B cell (primary cell): ENCODE data around the gene THAP11. TPM values are rescaled to one million over a fixed set of nuclear protein-coding genes. Genes with fewer than 3 reads are reported as not detected.
A peak's percentile ranks its signal among the peaks of the same experiment; 100 is the strongest.

Source experiments
- ATAC-seq: fragments of 200-7000 bp; cut with Tn5 transposase; one replicate; pipeline ENCODE4 v1.10.0; 2021; ENCODE audit warnings: low read depth, mild to moderate bottlenecking, moderate number of reproducible peaks, moderate library complexity
- CTCF ChIA-PET: fragments of 350-600 bp; sonication (Branson Sonifier 250); formaldehyde crosslinking; loops from one replicate; lab custom pipeline; 2021; ENCODE audit warnings: antibody characterized with exemption, inconsistent platforms; lab: Charles Lee
- POLR2A ChIA-PET: fragments of 350-600 bp; sonication (Branson Sonifier 250); formaldehyde crosslinking; loops from one replicate; lab custom pipeline; 2021; ENCODE audit warnings: antibody characterized with exemption; lab: Charles Lee
- DNase-seq: peaks from one replicate; pipeline ENCODE4 v3.0.0; 2013
- H2AFZ ChIP-seq: 2 replicates; pipeline ENCODE4 v1.6.1; 2012; ENCODE audit warnings: mild to moderate bottlenecking, low read depth, low read length; ENCODE audit not compliant: insufficient read depth, poor library complexity, severe bottlenecking
- H3K27ac ChIP-seq, 2 donors: 1 replicate in 1 of 2; 2 replicates in 1 of 2; pipeline ENCODE4 v1.5.1; 2012 to 2013; ENCODE audit warnings: low read length in 2 of 2, mild to moderate bottlenecking in 2 of 2, moderate library complexity in 1 of 2
- H3K27me3 ChIP-seq, 4 experiments: fragments of 200-600 bp in 1 of 4; sonication (generic) in 1 of 4; replicated peaks in 1 of 4; 1 replicate in 2 of 4; 2 replicates in 2 of 4; pipeline versions ENCODE4 v1.6.1 to v1.7.0; 2013 to 2016; ENCODE audit warnings: low read length in 3 of 4, mild to moderate bottlenecking in 2 of 4, mixed read lengths in 1 of 4, moderate library complexity in 1 of 4; ENCODE audit not compliant: insufficient read depth in 4 of 4, control insufficient read depth in 3 of 4; ENCODE audit errors: control extremely low read depth in 1 of 4
- H3K36me3 ChIP-seq, 2 experiments: replicated peaks in 1 of 2; 1 replicate in 1 of 2; 2 replicates in 1 of 2; pipeline versions ENCODE4 v1.6.1 to v1.7.1; 2013; ENCODE audit warnings: low read length in 1 of 2; ENCODE audit not compliant: insufficient read depth in 2 of 2, control insufficient read depth in 1 of 2; ENCODE audit errors: control extremely low read depth in 1 of 2, extremely low read depth in 1 of 2
- H3K4me1 ChIP-seq, 2 donors: fragments of 200-600 bp in 1 of 2; sonication (generic) in 1 of 2; 1 replicate in 1 of 2; 2 replicates in 1 of 2; pipeline versions ENCODE4 v1.5.1 to v1.6.1; 2013 to 2017; ENCODE audit warnings: low read length in 2 of 2; ENCODE audit not compliant: control insufficient read depth in 2 of 2, insufficient read depth in 2 of 2
- H3K4me2 ChIP-seq: replicated peaks from 2 replicates; pipeline ENCODE3; 2012; ENCODE audit warnings: mild to moderate bottlenecking, low read depth, low read length; ENCODE audit not compliant: poor library complexity, severe bottlenecking
- H3K4me3 ChIP-seq, 5 experiments: fragments of 200-600 bp in 1 of 5; sonication (generic) in 1 of 5; 1 replicate in 3 of 5; 2 replicates in 2 of 5; pipeline versions ENCODE4 v1.5.1 to v1.7.0; 2011 to 2016; ENCODE audit warnings: low read length in 4 of 5, mild to moderate bottlenecking in 4 of 5, low read depth in 2 of 5, control low read depth in 1 of 5, moderate library complexity in 1 of 5; ENCODE audit not compliant: insufficient read depth in 1 of 5; ENCODE audit errors: control extremely low read depth in 1 of 5, extremely low read depth in 1 of 5
- H3K79me2 ChIP-seq: fragments of 200-600 bp; sonication (generic); one replicate; pipeline ENCODE4 v1.6.0; 2016; ENCODE audit warnings: low read length; ENCODE audit not compliant: control insufficient read depth, insufficient read depth
- H3K9ac ChIP-seq: fragments of 200-600 bp; sonication (generic); 2 replicates; pipeline ENCODE4 v1.6.1; 2017; ENCODE audit warnings: mild to moderate bottlenecking, low read length, moderate library complexity
- H3K9me3 ChIP-seq, 3 donors: one replicate each; pipeline versions ENCODE4 v1.6.1 to v1.7.1; 2013; ENCODE audit warnings: low read length in 2 of 3; ENCODE audit not compliant: control insufficient read depth in 2 of 3, insufficient read depth in 1 of 3; ENCODE audit errors: control extremely low read depth in 1 of 3
- H4K20me1 ChIP-seq: 2 replicates; pipeline ENCODE4 v1.6.0; 2012; ENCODE audit warnings: mild to moderate bottlenecking, low read length; ENCODE audit not compliant: insufficient read depth, control insufficient read depth, poor library complexity, severe bottlenecking
- H3K27ac Mint-ChIP-seq: one replicate; pipeline ENCODE4 v1.8.0; 2021; ENCODE audit warnings: mixed read lengths
- H3K27me3 Mint-ChIP-seq: one replicate; pipeline ENCODE4 v1.8.0; 2021; ENCODE audit warnings: mixed read lengths
- H3K4me1 Mint-ChIP-seq: one replicate; pipeline ENCODE4 v1.8.0; 2021; ENCODE audit warnings: mixed read lengths
- H3K4me3 Mint-ChIP-seq: one replicate; pipeline ENCODE4 v1.8.0; 2021; ENCODE audit warnings: mixed read lengths
- H3K9me3 Mint-ChIP-seq: one replicate; pipeline ENCODE4 v1.8.0; 2022; ENCODE audit warnings: mixed read lengths; ENCODE audit not compliant: insufficient read depth
- CTCF ChIP-seq: fragments of 200-600 bp; IDR thresholded peaks from one replicate; pipeline ENCODE4 v1.8.0; 2022; ENCODE audit warnings: antibody characterized with exemption, mild to moderate bottlenecking
- EZH2 ChIP-seq: IDR thresholded peaks from 2 replicates; pipeline ENCODE4 v1.6.1; 2012; ENCODE audit warnings: borderline replicate concordance, low read depth, mild to moderate bottlenecking, moderate library complexity, low read length; ENCODE audit not compliant: insufficient read depth, poor library complexity, severe bottlenecking
- WGBS: methylation state at CpG from one replicate; pipeline ENCODE4 v1.1.5; 2013; ENCODE audit warnings: missing lambda C conversion rate; ENCODE audit not compliant: insufficient coverage; 5-methylcytosine and 5-hydroxymethylcytosine counted together
- intact Hi-C: fragments of 100-400 bp; cut with micrococcal nuclease; formaldehyde crosslinking; loops from one replicate; pipeline ENCODE4 v1.10.0; 2022
- polyA plus RNA-seq: library from polyadenylated mRNA; depleted of rRNA; stranded (reverse); fragments of >200 nt; gene quantifications from 2 replicates; pipeline ENCODE4 v1.2.3, GENCODE V29; 2012
- total RNA-seq, 2 donors: library from RNA; stranded (reverse); fragments of 120-200 nt in 1 of 2; gene quantifications; 1 replicate in 1 of 2; 2 replicates in 1 of 2; pipeline versions ENCODE4 v1.2.3 to v1.2.4, GENCODE V29; 2013 to 2022

Gene THAP11
- total and polyA plus RNA-seq, 2 donors (not counting 1 experiment from before 2014, with no cell fraction given), result 24.4 to 42.7 TPM

GRCh38 chr16:67833415-67834241, 8.5 kb upstream of the THAP11 start:
- Histone ChIP-seq H2AFZ (peak overlapping the region; percentile 90), H3K36me3 (peaks cover 0 to 23% of the 10 kb centered on the region in 2 experiments), H3K27me3 (no peaks in the 10 kb centered on the region), H3K4me2 (peak overlapping the region; percentile 91), H3K79me2 (peaks cover 16% of the 10 kb centered on the region), H3K9ac (peak overlapping the region; percentile 83), H3K4me1 (peaks cover 12 to 16% of the 10 kb centered on the region in 2 donors), H3K27ac (peak overlapping the region in 1 of 2 donors; percentile 64), H4K20me1 (no peaks in the 10 kb centered on the region), H3K4me3 (peak overlapping the region; percentile 47 to 76 (median 75)), H3K9me3 (no peaks in the 10 kb centered on the region)
- H3K9me3 Mint-ChIP-seq, result no peaks in the 10 kb centered on the region
- H3K27me3 Mint-ChIP-seq, result no peaks in the 10 kb centered on the region
- intact Hi-C loops, result loop anchor here (1.0 to 5.0 kb wide), 6 partner anchors 9 to 404 kb away; partner anchors contain the start of genes EDC4, ESRP2, NUTF2 and RANBP10
- H3K27ac Mint-ChIP-seq, result peak overlapping the region; percentile 83
- POLR2A ChIA-PET, result interaction anchor here (0.6 to 1.0 kb wide), 7 partner anchors 9 to 391 kb away, joined by 3 to 8 read pairs (median 3); no protein-coding TSS in a partner anchor
- peaks cover 16% of the 10 kb centered on the region for H3K4me1 Mint-ChIP-seq
- H3K4me3 Mint-ChIP-seq, result peak overlapping the region; percentile 89
- ATAC-seq (peak; percentile 100), DNase-seq (peak; percentile 92)
- CTCF ChIA-PET, result interaction anchor here (0.9 to 4.1 kb wide), 7 partner anchors 11 to 207 kb away, joined by 3 to 28 read pairs (median 4); no protein-coding TSS in a partner anchor
- no peak for TF ChIP-seq EZH2
- no peak for TF ChIP-seq CTCF
- WGBS, result 0% methylated on average over 48 of the region's 49 CpGs

DNA sequence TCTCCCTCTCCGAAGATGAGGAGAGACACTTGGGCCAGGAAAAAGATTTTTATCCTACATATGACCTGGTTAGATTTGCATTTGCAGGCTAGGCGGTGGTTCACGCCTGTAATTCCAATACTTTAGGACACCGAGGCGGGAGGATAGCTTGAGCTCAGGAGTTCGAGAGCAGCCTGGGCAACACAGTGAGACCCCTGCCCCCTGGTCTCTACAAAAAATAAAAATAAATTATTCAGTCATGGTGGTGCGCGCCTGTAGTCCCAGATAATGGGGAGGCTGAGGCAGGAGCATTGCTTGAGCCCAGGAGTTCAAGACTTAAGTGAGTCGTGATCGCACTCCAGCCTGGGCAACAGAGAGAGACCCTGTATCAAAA, 7.9 kb upstream of the THAP11 start:
- DNase-seq (no peak), ATAC-seq (no peak)
- Histone ChIP-seq H3K4me1 (peaks cover 12 to 16% of the 10 kb centered on the region in 2 donors), H3K27ac (no peak overlapping the region), H3K9ac (peak overlapping the region; percentile 83), H3K79me2 (peaks cover 16% of the 10 kb centered on the region), H4K20me1 (no peaks in the 10 kb centered on the region), H3K27me3 (no peaks in the 10 kb centered on the region), H3K4me2 (peak overlapping the region; percentile 91), H2AFZ (peak overlapping the region; percentile 90), H3K4me3 (peak overlapping the region; percentile 47 to 76 (median 75)), H3K9me3 (no peaks in the 10 kb centered on the region), H3K36me3 (peaks cover 0 to 22% of the 10 kb centered on the region in 2 experiments)
- Mint-ChIP-seq H3K27ac (peak overlapping the region; percentile 83), H3K4me1 (peaks cover 16% of the 10 kb centered on the region), H3K4me3 (peak overlapping the region; percentile 89), H3K27me3 (no peaks in the 10 kb centered on the region), H3K9me3 (no peaks in the 10 kb centered on the region)
- no peak for TF ChIP-seq CTCF
- TF ChIP-seq EZH2, result no peak
- ChIA-PET CTCF (interaction anchor here (0.9 to 4.1 kb wide), 7 partner anchors 10 to 207 kb away, joined by 3 to 28 read pairs (median 4); no protein-coding TSS in a partner anchor), POLR2A (interaction anchor here (0.9 to 1.0 kb wide), 2 partner anchors 31 to 240 kb away, joined by 3 to 8 read pairs; no protein-coding TSS in a partner anchor)
- intact Hi-C loops, result loop anchor here (5.0 kb wide), 2 partner anchors 38 to 403 kb away; partner anchors contain the start of genes EDC4 and ESRP2
- WGBS, result 61% methylated on average over 3 of the region's 10 CpGs
